ENCODE data around the gene ERCC1. TPM values are rescaled to one million over a fixed set of nuclear protein-coding genes. Genes with fewer than 3 reads are reported as not detected.

ERCC1 gene
- total and polyA plus RNA-seq, 2 of the 13 experiments (the other 11 are each of a cell fraction or from before 2014, with no cell fraction given), result 40.0 to 66.4 TPM

DNA sequence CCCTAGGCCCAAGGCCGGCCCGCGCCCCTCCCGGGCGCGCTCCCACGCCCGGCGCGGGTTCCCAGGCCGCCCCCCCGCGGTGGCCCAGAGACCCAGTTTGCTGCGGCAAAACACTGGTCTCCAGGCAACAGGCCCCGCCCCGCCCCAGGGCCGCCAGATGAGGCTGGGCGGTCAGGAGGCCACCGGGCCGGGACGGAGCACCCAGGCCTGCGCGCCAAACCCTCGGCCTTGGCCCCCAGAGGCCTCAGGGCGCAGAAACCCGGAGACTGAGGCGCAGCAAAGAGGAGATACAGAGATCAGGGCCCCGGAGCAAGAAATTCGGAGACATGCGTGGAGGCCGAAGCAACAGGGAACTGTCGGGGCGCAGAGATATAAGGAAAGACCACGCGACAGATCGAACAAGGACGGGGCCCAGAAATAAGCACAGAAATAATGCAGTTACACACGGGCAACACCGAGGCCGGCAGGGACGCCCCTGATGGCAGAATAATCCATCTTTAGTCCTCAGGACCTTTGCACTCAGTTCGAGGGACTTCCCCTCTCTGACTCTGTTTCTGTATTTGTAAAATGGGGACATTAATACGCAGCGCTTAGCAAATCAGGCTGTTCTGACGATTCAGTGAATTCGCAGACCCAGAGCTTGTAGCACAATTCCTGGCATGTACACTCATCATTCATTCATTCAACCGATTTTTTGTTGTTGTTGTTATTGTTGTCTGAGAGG lies 20.8 kb upstream of the ERCC1 start (continued):
- TF ChIP-seq ZNF18 (CRISPR knock-in tag; IDR thresholded peaks at IDR 0.05; ENCODE audit: insufficient replicate concordance) (no peak), ZNF354B (CRISPR knock-in tag; IDR thresholded peaks at IDR 0.05) (no peak), ZBTB38 (CRISPR knock-in tag; IDR thresholded peaks at IDR 0.05) (no peak), ZNF205 (CRISPR knock-in tag; IDR thresholded peaks at IDR 0.05) (no peak), NAIF1 (CRISPR knock-in tag; IDR thresholded peaks at IDR 0.05; ENCODE audit: borderline replicate concordance) (0 out of 2 replicates have a peak, but pooled peaks have one; percentile 36), HNRNPK (IDR thresholded peaks at IDR 0.05; ENCODE audit: low read depth, low read length, poor library complexity, severe bottlenecking) (no peak), ATAD3A (CRISPR knock-in tag; IDR thresholded peaks at IDR 0.05) (no peak), MAFG (CRISPR knock-in tag; IDR thresholded peaks at IDR 0.05) (no peak), KDM2A (CRISPR knock-in tag; IDR thresholded peaks at IDR 0.05; ENCODE audit: borderline replicate concordance, low read depth) (peak; percentile 31; the same call in 1 of the 2 replicates), GRHL1 (CRISPR knock-in tag; conservative IDR thresholded peaks at IDR 0.05) (no peak), ZBTB14 (CRISPR knock-in tag; IDR thresholded peaks at IDR 0.05) (peak; percentile 78), ZNF224 (CRISPR knock-in tag; IDR thresholded peaks at IDR 0.05) (no peak), NR2C2 (CRISPR knock-in tag; IDR thresholded peaks at IDR 0.05; ENCODE audit: borderline replicate concordance) (no peak), TFDP1 (CRISPR knock-in tag; IDR thresholded peaks at IDR 0.05; ENCODE audit: borderline replicate concordance) (peak; percentile 66; the same call in 1 of the 2 replicates), ZNF282 (IDR thresholded peaks at IDR 0.05; ENCODE audit: partially characterized antibody) (no peak)
- TF ChIP-seq, protein P1, sequence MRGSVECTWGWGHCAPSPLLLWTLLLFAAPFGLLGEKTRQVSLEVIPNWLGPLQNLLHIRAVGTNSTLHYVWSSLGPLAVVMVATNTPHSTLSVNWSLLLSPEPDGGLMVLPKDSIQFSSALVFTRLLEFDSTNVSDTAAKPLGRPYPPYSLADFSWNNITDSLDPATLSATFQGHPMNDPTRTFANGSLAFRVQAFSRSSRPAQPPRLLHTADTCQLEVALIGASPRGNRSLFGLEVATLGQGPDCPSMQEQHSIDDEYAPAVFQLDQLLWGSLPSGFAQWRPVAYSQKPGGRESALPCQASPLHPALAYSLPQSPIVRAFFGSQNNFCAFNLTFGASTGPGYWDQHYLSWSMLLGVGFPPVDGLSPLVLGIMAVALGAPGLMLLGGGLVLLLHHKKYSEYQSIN (CRISPR knock-in tag; IDR thresholded peaks at IDR 0.05; ENCODE audit: borderline replicate concordance), result no peak
- TF ChIP-seq, protein P2, sequence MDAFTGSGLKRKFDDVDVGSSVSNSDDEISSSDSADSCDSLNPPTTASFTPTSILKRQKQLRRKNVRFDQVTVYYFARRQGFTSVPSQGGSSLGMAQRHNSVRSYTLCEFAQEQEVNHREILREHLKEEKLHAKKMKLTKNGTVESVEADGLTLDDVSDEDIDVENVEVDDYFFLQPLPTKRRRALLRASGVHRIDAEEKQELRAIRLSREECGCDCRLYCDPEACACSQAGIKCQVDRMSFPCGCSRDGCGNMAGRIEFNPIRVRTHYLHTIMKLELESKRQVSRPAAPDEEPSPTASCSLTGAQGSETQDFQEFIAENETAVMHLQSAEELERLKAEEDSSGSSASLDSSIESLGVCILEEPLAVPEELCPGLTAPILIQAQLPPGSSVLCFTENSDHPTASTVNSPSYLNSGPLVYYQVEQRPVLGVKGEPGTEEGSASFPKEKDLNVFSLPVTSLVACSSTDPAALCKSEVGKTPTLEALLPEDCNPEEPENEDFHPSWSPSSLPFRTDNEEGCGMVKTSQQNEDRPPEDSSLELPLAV (CRISPR knock-in tag; conservative IDR thresholded peaks at IDR 0.05; ENCODE audit: low read depth), result no peak
- TF ChIP-seq, protein P3, sequence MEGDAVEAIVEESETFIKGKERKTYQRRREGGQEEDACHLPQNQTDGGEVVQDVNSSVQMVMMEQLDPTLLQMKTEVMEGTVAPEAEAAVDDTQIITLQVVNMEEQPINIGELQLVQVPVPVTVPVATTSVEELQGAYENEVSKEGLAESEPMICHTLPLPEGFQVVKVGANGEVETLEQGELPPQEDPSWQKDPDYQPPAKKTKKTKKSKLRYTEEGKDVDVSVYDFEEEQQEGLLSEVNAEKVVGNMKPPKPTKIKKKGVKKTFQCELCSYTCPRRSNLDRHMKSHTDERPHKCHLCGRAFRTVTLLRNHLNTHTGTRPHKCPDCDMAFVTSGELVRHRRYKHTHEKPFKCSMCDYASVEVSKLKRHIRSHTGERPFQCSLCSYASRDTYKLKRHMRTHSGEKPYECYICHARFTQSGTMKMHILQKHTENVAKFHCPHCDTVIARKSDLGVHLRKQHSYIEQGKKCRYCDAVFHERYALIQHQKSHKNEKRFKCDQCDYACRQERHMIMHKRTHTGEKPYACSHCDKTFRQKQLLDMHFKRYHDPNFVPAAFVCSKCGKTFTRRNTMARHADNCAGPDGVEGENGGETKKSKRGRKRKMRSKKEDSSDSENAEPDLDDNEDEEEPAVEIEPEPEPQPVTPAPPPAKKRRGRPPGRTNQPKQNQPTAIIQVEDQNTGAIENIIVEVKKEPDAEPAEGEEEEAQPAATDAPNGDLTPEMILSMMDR (CRISPR knock-in tag; IDR thresholded peaks at IDR 0.05), result peak; percentile 46
